Erythroblast (primary cell): Measurements from ENCODE around the gene FOXL2NB.

Experiments used
- GATA1 ChIP-seq: IDR thresholded peaks from 2 replicates; pipeline ENCODE4 v1.6.1; 2011; ENCODE audit warnings: low read depth, mild to moderate bottlenecking, control low read depth, low read length, moderate library complexity
- POLR2A ChIP-seq: IDR thresholded peaks from 2 replicates; pipeline ENCODE4 v1.6.1; 2011; ENCODE audit warnings: mild to moderate bottlenecking, low read length

- no peak for TF ChIP-seq POLR2A
- no peak for TF ChIP-seq GATA1
Measured at GRCh38 chr3:138899351-138899991, 47.5 kb upstream of the FOXL2NB start.
